ENCODE data around the gene MRPS23. TPM values are rescaled to one million over a fixed set of nuclear protein-coding genes. Genes with fewer than 3 reads are reported as not detected.

MRPS23 gene
- total RNA-seq, 1 donor = 20.1 TPM

DNA sequence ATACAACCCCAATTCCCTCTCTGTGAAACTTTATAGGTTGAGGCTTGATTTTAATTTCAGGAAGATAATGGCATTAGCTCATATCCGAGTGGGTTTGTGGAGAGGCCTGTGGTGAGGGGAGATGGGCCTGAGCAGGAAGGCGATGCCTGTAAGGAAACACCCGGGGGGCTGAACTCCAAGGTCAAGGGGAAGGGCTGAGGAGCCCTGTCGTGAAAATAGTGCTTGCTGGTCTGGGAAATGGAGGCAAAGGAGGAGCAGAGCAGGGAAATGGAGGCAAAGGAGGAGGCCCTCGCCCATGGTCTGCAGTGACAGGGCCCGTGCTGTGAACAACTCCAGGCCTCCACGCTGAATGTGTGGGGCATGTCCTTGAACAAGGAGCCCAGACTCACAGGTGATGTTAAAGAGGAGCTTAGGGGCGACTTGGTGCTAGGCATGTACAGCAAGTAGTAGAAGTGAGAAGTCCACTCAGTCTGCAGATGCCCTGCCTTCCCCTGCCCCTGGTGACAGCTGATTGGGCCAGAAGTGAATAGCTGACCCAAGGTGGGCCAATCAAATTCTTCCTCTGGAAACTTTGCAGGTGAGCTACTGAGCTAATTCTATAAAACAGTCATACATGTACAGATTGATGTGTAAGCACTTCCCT, 38.1 kb downstream of the MRPS23 start:
- TF ChIP-seq, protein P1, sequence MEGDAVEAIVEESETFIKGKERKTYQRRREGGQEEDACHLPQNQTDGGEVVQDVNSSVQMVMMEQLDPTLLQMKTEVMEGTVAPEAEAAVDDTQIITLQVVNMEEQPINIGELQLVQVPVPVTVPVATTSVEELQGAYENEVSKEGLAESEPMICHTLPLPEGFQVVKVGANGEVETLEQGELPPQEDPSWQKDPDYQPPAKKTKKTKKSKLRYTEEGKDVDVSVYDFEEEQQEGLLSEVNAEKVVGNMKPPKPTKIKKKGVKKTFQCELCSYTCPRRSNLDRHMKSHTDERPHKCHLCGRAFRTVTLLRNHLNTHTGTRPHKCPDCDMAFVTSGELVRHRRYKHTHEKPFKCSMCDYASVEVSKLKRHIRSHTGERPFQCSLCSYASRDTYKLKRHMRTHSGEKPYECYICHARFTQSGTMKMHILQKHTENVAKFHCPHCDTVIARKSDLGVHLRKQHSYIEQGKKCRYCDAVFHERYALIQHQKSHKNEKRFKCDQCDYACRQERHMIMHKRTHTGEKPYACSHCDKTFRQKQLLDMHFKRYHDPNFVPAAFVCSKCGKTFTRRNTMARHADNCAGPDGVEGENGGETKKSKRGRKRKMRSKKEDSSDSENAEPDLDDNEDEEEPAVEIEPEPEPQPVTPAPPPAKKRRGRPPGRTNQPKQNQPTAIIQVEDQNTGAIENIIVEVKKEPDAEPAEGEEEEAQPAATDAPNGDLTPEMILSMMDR (IDR thresholded peaks at IDR 0.05; ENCODE audit: insufficient read depth, low read length) = no peak
- no peak overlapping the region for H3K4me3 ChIP-seq (ENCODE audit: low read depth, low read length)
- DNase-seq (ENCODE audit: low read depth) = no peak

DNA sequence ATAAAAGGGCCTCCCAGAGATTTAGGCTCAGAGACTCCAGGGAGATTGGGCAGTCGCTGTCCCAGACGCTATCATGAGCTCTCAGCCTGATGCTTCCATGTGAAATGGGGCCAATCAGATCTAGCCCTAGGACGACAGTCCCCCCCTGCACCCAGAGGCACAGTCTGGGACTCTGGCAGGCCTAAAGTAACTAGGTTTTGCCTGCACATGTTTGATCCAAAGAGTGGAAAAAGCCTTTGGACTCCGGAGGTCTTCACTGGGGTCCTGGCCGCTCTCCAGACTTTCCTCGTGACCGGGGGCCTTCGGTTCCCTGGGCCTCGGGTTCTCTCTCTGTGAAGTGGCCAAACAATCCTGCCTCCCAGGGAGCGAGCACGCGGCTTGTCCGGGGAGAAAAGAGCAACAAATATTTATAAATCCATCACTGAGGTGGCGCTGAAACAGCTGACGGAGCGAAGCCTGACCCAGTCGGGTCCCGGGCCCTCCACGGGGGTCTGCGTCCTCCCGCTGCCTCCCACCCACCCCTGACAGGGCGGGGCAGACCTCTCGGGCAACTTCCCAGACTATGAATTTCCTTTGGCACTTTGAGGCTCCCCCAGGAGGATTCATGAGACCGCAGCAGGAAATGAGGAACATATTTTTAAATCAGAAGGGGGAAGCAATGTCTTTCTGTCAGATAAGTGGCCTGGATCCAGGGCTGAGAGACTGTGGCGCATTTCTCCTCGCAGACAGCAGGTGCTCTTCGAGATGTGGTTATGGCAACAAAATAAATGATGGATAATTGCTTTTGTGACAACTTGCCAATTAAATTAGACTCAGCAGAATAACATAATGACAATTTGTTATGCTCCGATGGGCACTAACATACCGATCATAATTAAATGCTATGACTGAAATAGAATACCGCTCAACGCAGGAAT, 38.9 kb downstream of the MRPS23 start:
- peak overlapping the region; percentile 13 for H3K4me3 ChIP-seq (ENCODE audit: low read depth, low read length)
- TF ChIP-seq, protein P1 (IDR thresholded peaks at IDR 0.05; ENCODE audit: insufficient read depth, low read length) = peak; percentile 14
- DNase-seq (ENCODE audit: low read depth) = peak; percentile 55

DNA sequence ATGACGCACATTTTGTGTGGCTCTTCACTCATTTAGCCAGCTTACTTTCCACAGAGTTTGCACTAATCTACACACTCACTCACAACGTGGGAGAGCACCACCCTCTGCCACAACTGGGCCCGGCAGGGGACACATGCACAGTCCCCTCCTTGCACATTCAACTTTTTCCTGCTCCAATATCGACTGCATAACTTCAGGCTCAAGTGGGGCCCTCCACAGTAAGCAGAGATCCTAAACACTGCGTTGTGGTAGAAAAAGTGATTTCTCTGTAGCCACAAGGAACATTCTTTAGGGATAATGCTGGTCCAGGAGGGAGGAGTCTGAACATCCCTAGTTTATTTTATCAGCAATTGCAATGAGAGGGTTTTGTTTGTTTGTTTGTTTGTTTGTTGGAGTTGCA, 40.0 kb downstream of the MRPS23 start:
- TF ChIP-seq, protein P1 (IDR thresholded peaks at IDR 0.05; ENCODE audit: insufficient read depth, low read length) = no peak
- DNase-seq (ENCODE audit: low read depth) = no peak
- no peak overlapping the region for H3K4me3 ChIP-seq (ENCODE audit: low read depth, low read length)

DNA sequence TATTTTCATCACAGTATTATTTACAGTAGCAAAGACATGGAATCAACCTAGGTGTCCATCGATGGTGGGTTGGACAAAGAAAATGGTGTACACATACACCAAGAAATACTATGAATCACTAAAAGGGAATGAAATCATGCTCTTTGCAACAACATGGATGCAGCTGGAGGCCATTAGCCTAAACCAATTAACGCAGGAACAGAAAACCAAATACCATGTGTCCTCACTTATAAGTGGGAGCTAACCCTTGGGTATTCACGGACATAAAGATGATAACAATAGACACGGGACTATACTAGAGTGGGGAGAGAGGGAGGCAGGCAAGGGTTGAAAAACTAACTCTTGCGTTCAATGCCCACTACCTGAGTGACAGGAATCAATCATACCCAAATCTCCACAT, 41.0 kb downstream of the MRPS23 start:
- no peak for DNase-seq (ENCODE audit: low read depth)
- TF ChIP-seq, protein P1 (IDR thresholded peaks at IDR 0.05; ENCODE audit: insufficient read depth, low read length) = no peak

DNA sequence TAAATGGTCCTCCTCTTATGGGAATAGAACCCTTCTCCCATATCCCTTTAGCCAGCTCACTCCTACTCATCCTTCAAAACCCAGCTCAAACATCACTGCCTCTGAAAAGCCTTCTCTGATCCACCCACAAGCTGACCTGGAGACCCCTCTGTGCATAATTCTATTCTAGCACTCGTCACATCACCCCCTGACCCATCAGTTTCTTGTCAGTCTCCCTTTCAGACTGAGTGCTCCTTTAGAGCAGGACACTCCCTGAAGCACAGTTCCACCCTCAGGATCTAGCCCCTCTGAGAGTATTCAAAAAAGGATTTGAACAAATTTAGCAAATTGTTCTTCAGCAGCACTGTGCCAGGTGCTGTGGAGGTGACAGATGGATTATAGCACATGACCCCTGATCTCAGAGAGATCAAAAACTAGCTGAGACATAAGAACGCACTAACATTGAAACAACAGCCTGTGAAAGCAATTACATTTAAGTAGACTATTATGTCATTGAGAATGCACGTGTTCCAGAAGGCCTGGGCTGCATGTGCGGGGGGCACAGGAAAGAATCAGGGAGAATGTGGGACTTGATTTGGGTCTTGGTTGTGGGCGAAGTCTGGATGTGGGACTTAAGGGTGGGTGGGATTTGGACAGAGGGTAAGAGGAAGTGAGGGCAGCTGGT, 43.5 kb downstream of the MRPS23 start:
- no peak overlapping the region for H3K4me3 ChIP-seq (ENCODE audit: low read depth, low read length)
- TF ChIP-seq, protein P1 (IDR thresholded peaks at IDR 0.05; ENCODE audit: insufficient read depth, low read length) = no peak
- no peak for DNase-seq (ENCODE audit: low read depth)

More for the DNA sequence above, 41.0 kb downstream of the MRPS23 start:
- H3K4me3 ChIP-seq (ENCODE audit: low read depth, low read length) = no peak overlapping the region

DNA sequence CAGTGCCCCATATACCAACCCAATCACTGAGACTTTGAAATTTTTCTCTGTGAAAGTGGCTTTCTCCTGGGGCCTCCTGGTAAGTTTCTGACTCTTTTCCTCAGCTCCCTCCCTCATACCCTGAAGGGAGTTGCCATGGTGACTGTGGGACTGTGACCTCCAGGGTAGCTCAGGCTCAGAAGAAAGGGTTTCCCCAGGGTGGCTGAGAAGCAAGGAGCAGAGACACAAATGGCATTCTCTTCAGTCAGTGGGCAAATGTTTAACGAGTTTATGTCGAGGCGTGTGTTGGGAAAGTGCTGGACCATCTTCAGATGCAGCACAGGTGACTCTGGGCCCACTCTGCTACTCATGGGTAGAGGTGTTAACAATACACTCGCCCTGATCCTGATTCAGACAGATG, 46.8 kb downstream of the MRPS23 start:
- TF ChIP-seq, protein P1 (IDR thresholded peaks at IDR 0.05; ENCODE audit: insufficient read depth, low read length) = no peak
- no peak for DNase-seq (ENCODE audit: low read depth)

More for the DNA sequence above, 46.8 kb downstream of the MRPS23 start:
- H3K4me3 ChIP-seq (ENCODE audit: low read depth, low read length) = no peak overlapping the region

Data from fibroblast of the aortic adventitia (primary cell).